Activated T-cell treated with anti-CD3 and anti-CD28 coated beads, Interleukin-2, amount 50 U/mL, for 72 hours (primary cell): ENCODE data around the gene MPV17. TPM values are rescaled to one million over a fixed set of nuclear protein-coding genes. Genes with fewer than 3 reads are reported as not detected.

Experiments used
- ATAC-seq, 2 donors: fragments of 150-1000 bp; cut with Tn5 transposase; replicated peaks in 1 of 2; 2 replicates each; pipeline ENCODE4 v1.10.0; 2021; ENCODE audit warnings: moderate library complexity in 2 of 2, mild to moderate bottlenecking in 1 of 2
- DNase-seq, 2 donors: peaks; one replicate each; pipeline ENCODE4 v3.0.0; 2021 to 2022; ENCODE audit warnings: mixed read lengths in 1 of 2
- H3K27ac Mint-ChIP-seq: one replicate; pipeline ENCODE4 v1.8.0; 2022; ENCODE audit warnings: mild to moderate bottlenecking, moderate library complexity, mixed read lengths
- H3K27me3 Mint-ChIP-seq: one replicate; pipeline ENCODE4 v1.8.0; 2022; ENCODE audit warnings: low read depth, mixed read lengths
- H3K36me3 Mint-ChIP-seq, 2 donors: one replicate each; pipeline ENCODE4 v1.8.0; 2022; ENCODE audit warnings: mixed read lengths in 2 of 2, mild to moderate bottlenecking in 1 of 2; ENCODE audit not compliant: insufficient read depth in 2 of 2
- H3K4me1 Mint-ChIP-seq: one replicate; pipeline ENCODE4 v1.8.0; 2022; ENCODE audit warnings: low read depth, mixed read lengths
- H3K4me3 Mint-ChIP-seq, 2 donors: one replicate each; pipeline ENCODE4 v1.8.0; 2022; ENCODE audit warnings: mild to moderate bottlenecking in 2 of 2, mixed read lengths in 2 of 2, moderate library complexity in 2 of 2
- H3K9me3 Mint-ChIP-seq, 2 donors: one replicate each; pipeline ENCODE4 v1.8.0; 2022; ENCODE audit warnings: mixed read lengths in 2 of 2
- total RNA-seq, 2 donors: library from RNA; stranded (reverse); gene quantifications; one replicate each; pipeline ENCODE4 v1.2.3, GENCODE V29; 2022

The MPV17 gene
- total RNA-seq, 2 donors from 2014 or later = 73.2 to 93.0 TPM

DNA sequence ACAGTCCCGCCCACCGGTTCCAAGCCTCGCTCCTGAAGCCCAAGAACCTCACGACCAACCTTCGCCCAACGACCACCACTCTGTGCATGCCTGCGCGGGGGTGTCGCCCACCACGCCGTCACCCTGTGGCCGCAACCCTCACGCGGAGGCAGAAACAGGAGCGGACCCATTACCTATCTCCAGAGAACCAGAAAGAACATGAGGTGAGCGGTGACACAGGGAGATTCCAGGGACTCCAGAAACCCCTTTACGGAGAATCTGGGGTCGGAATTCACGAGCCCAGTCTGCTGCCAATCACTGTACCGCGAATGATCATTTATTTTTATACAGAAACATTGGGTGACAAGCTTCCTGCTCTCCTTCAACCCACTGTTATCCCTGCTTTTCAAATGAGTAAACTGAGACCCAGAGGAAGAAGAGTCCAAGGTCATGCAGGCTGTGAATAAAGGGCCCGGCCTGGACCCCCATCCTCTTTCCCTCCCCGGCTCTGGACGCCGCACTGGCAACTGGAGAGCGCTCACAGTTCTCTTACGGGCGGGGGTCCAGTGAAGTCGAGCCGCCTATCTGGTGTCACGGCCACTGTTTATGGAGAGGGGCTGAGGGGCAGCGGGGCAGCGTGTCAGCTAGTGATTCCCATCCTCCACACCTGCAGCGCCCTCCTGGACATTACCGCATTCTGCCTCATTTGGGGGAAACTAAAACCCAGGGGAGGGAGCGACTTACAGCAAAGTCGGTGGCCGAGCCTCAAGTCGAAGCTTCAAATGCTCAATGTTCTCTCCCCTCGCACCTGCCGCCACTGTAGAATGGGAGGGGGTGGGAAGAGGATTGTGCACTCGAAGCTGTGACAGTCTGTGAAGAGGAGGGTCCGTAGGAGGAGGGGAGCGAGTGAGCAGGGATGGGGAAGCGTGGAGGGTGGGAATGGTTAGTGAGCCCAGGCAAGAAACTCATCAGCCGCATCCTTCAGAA is 59.3 kb downstream of the MPV17 start:
- H3K4me3 Mint-ChIP-seq = peak overlapping the region; percentile 84 to 90
- DNase-seq = peak in 1 of 2 donors; percentile 14
- peaks cover 25% of the 10 kb centered on the region for H3K4me1 Mint-ChIP-seq
- peaks cover 2 to 5% of the 10 kb centered on the region in 2 donors for H3K36me3 Mint-ChIP-seq
- H3K9me3 Mint-ChIP-seq = no peaks in the 10 kb centered on the region
- H3K27ac Mint-ChIP-seq = no peak overlapping the region
- peaks cover 25% of the 10 kb centered on the region for H3K27me3 Mint-ChIP-seq
- ATAC-seq = no peak

GRCh38 chr2:27262379-27263286 is 60.3 kb downstream of the MPV17 start, which contains the start of gene SLC30A3:
Gene SLC30A3 (minus strand): TSS chr2:27263047. CDS start chr2:27262906, 141 bp downstream.
- H3K36me3 Mint-ChIP-seq = peaks cover 2 to 5% of the 10 kb centered on the region in 2 donors
- no peaks in the 10 kb centered on the region for H3K9me3 Mint-ChIP-seq
- no peak within 1 kb of the TSS for H3K27ac Mint-ChIP-seq
- peaks cover 29% of the 10 kb centered on the region for H3K27me3 Mint-ChIP-seq
- peak; percentile 73 to 77 for DNase-seq
- peak within 1 kb of the TSS; percentile 84 to 90 for H3K4me3 Mint-ChIP-seq
- ATAC-seq = peak; percentile 67 to 74
- peaks cover 25% of the 10 kb centered on the region for H3K4me1 Mint-ChIP-seq

- H3K27ac Mint-ChIP-seq = no peak overlapping the region
- peak overlapping the region; percentile 61 to 84 for H3K4me3 Mint-ChIP-seq
- DNase-seq (no peak), ATAC-seq (no peak)
- peaks cover 35% of the 10 kb centered on the region for H3K27me3 Mint-ChIP-seq
- H3K36me3 Mint-ChIP-seq = peaks cover 2 to 5% of the 10 kb centered on the region in 2 donors
- no peaks in the 10 kb centered on the region for H3K9me3 Mint-ChIP-seq
- peaks cover 25% of the 10 kb centered on the region for H3K4me1 Mint-ChIP-seq
These were observed 61.0 kb downstream of the MPV17 start for GRCh38 chr2:27261926-27262298.

GRCh38 chr2:27261241-27261925 is 61.5 kb downstream of the MPV17 start:
- H3K27ac Mint-ChIP-seq = no peak overlapping the region
- H3K4me3 Mint-ChIP-seq = peak overlapping the region; percentile 61 to 84
- peaks cover 2 to 5% of the 10 kb centered on the region in 2 donors for H3K36me3 Mint-ChIP-seq
- no peak for ATAC-seq
- peaks cover 25% of the 10 kb centered on the region for H3K4me1 Mint-ChIP-seq
- H3K9me3 Mint-ChIP-seq = no peaks in the 10 kb centered on the region
- peaks cover 40% of the 10 kb centered on the region for H3K27me3 Mint-ChIP-seq
- DNase-seq = no peak

Other genes starting within 250 kb of the MPV17 start
- 1 to 10 TPM in 1 of 2 donors, under 1 TPM in 1; 0.36 to 1.0 TPM for gene EMILIN1, start 244.5 kb downstream of the MPV17 start, total RNA-seq
- gene KHK, start 236.3 kb downstream of the MPV17 start, total RNA-seq = 10 to 100 TPM; 11.9 to 12.9 TPM
- gene CGREF1, start 204.0 kb downstream of the MPV17 start, total RNA-seq = 1 to 10 TPM in 1 of 2 donors, under 1 TPM in 1; 0.81 to 2.4 TPM
- gene ABHD1, start 199.3 kb downstream of the MPV17 start, total RNA-seq = under 1 TPM; 0.34 to 0.72 TPM
- 10 to 100 TPM; 35.5 to 41.1 TPM for gene PREB, start 188.5 kb downstream of the MPV17 start, total RNA-seq
- gene PRR30, start 183.7 kb downstream of the MPV17 start, total RNA-seq = not detected
- gene TCF23, start 174.1 kb downstream of the MPV17 start, total RNA-seq = not detected
- gene ATRAID, start 111.1 kb downstream of the MPV17 start, total RNA-seq = 10 to 100 TPM; 80.5 to 87.3 TPM
- gene SLC5A6, start 110.8 kb downstream of the MPV17 start, total RNA-seq = 10 to 100 TPM; 38.8 to 39.2 TPM
- gene CAD, start 105.7 kb downstream of the MPV17 start, total RNA-seq = 10 to 100 TPM; 53.6 to 64.5 TPM
- gene SLC30A3, start 60.0 kb downstream of the MPV17 start, total RNA-seq = 1 to 10 TPM; 1.5 to 2.3 TPM
- gene DNAJC5G, start 47.7 kb downstream of the MPV17 start, total RNA-seq = under 1 TPM in 1 of 2 donors, not detected in 1; 0.31 TPM
- under 1 TPM in 1 of 2 donors, not detected in 1; 0.36 TPM for gene TRIM54, start 40.7 kb downstream of the MPV17 start, total RNA-seq
- 1 to 10 TPM; 4.9 to 7.6 TPM for gene UCN, start 14.7 kb downstream of the MPV17 start, total RNA-seq
- 10 to 100 TPM; 56.6 to 58.7 TPM for gene GTF3C2, start 33.7 kb upstream of the MPV17 start, total RNA-seq
- gene EIF2B4, start 47.2 kb upstream of the MPV17 start, total RNA-seq = 10 to 100 TPM; 30.0 to 42.7 TPM
- 10 to 100 TPM; 66.1 to 70.7 TPM for gene SNX17, start 47.5 kb upstream of the MPV17 start, total RNA-seq
- gene ZNF513, start 57.6 kb upstream of the MPV17 start, total RNA-seq = 10 to 100 TPM; 15.7 to 15.9 TPM
- 100 to 1,000 TPM; 122 to 132 TPM for gene PPM1G, start 86.5 kb upstream of the MPV17 start, total RNA-seq
- gene NRBP1, start 105.5 kb upstream of the MPV17 start, total RNA-seq = 10 to 100 TPM; 79.7 to 96.3 TPM
- 10 to 100 TPM; 13.4 to 14.6 TPM for gene KRTCAP3, start 119.3 kb upstream of the MPV17 start, total RNA-seq
- gene IFT172, start 166.6 kb upstream of the MPV17 start, total RNA-seq = 10 to 100 TPM; 11.7 to 13.0 TPM
- gene FNDC4, start 172.1 kb upstream of the MPV17 start, total RNA-seq = under 1 TPM; 0.19 to 0.24 TPM
- gene GCKR, start 173.7 kb upstream of the MPV17 start, total RNA-seq = not detected